MM.1S (cell line): ENCODE data around the gene KCNIP4.

ENCODE experiments used
- EZH2 ChIP-seq: fragments of 300-600 bp; sonication (generic); optimal IDR thresholded peaks from 2 replicates; pipeline ENCODE3; 2017; ENCODE audit warnings: low read depth, mild to moderate bottlenecking, antibody characterized with exemption, low read length, mixed read lengths
- EZH2phosphoT487 ChIP-seq: fragments of 300-600 bp; sonication (generic); IDR thresholded peaks from 2 replicates; pipeline ENCODE4 v1.6.1; 2018; ENCODE audit warnings: antibody characterized with exemption, low read length
- TF ChIP-seq, protein P1 (sequence below): fragments of 300-600 bp; sonication (generic); IDR thresholded peaks from 2 replicates; pipeline ENCODE4 v1.5.1; 2016; ENCODE audit warnings: antibody characterized with exemption, low read length, mixed read lengths

DNA sequence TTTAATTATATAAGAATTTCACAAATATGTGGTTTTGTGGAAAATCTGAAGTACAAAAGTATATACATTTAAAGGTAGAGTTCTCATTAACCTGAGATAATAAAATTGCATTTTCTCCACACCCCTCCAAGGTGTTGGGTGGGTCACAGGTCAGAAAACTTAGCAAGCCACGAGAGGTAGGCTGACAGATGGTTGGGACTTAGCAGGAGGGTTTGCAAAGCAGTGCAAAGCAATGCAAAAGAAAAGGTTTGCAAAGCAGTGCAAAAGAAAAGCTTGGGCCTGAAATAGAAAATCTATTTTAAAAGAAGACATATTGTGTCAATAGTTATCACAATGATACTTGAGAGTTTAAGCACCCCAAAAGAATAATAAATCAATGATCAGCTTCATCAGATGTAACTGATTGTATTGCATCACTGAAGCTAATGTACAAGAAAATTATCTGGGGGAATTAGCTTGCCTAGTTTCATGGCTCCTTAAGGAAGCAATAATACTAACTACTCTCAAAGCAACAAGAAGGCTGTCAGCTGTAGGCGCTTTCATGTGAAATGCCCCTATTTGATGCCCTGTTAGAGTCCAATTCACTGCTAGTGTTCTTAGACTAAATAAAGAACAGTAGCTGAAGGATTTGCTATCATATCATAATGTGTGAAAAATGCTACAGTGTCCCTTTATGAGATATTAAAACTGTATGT, 319.5 kb downstream of the KCNIP4 start:
- TF ChIP-seq, protein P1, sequence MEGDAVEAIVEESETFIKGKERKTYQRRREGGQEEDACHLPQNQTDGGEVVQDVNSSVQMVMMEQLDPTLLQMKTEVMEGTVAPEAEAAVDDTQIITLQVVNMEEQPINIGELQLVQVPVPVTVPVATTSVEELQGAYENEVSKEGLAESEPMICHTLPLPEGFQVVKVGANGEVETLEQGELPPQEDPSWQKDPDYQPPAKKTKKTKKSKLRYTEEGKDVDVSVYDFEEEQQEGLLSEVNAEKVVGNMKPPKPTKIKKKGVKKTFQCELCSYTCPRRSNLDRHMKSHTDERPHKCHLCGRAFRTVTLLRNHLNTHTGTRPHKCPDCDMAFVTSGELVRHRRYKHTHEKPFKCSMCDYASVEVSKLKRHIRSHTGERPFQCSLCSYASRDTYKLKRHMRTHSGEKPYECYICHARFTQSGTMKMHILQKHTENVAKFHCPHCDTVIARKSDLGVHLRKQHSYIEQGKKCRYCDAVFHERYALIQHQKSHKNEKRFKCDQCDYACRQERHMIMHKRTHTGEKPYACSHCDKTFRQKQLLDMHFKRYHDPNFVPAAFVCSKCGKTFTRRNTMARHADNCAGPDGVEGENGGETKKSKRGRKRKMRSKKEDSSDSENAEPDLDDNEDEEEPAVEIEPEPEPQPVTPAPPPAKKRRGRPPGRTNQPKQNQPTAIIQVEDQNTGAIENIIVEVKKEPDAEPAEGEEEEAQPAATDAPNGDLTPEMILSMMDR: no peak
- TF ChIP-seq EZH2: no peak
- TF ChIP-seq EZH2phosphoT487: no peak
